ENCODE results near the gene LAMA2. TPM values are rescaled to one million over a fixed set of nuclear protein-coding genes. Genes with fewer than 3 reads are reported as not detected.

LAMA2 gene
- total RNA-seq, 4 donors from 2014 or later, result 15.1 to 27.3 (median 25.0) TPM

DNA sequence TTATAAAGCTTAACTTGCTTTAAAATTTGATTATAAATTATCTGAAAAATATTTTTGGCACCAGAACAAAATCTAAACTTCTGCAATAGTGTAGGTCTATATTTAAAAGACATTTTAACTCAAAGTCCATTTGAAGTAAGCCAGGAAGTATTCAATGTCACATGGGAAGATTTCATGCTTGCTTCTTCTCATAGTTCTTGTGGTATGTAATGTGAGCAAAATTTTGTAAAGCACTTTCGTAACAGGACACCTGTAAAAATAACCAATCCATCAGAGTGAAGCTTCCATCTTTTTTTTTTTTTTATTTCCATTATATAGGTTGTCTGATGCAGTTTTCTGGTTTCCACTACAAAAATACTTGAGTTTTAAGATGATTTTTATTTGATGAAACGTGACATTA is 386.1 kb downstream of the LAMA2 start:
- H3K4me1 ChIP-seq, result no peaks in the 10 kb centered on the region
- no peak overlapping the region for H3K4me3 ChIP-seq
- H3K27me3 ChIP-seq, result no peaks in the 10 kb centered on the region
- no peaks in the 10 kb centered on the region for H3K9me3 ChIP-seq
- DNase-seq (ENCODE audit: low spot score in 2 of 2), result no peak
- TF ChIP-seq POLR2A (IDR thresholded peaks at IDR 0.05) (no peak), EP300 (IDR thresholded peaks at IDR 0.05) (no peak), POLR2AphosphoS5 (IDR thresholded peaks at IDR 0.05) (no peak)
- TF ChIP-seq, protein P1, sequence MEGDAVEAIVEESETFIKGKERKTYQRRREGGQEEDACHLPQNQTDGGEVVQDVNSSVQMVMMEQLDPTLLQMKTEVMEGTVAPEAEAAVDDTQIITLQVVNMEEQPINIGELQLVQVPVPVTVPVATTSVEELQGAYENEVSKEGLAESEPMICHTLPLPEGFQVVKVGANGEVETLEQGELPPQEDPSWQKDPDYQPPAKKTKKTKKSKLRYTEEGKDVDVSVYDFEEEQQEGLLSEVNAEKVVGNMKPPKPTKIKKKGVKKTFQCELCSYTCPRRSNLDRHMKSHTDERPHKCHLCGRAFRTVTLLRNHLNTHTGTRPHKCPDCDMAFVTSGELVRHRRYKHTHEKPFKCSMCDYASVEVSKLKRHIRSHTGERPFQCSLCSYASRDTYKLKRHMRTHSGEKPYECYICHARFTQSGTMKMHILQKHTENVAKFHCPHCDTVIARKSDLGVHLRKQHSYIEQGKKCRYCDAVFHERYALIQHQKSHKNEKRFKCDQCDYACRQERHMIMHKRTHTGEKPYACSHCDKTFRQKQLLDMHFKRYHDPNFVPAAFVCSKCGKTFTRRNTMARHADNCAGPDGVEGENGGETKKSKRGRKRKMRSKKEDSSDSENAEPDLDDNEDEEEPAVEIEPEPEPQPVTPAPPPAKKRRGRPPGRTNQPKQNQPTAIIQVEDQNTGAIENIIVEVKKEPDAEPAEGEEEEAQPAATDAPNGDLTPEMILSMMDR (IDR thresholded peaks at IDR 0.05), result no peak
- H3K27ac ChIP-seq, result no peak overlapping the region
- no peaks in the 10 kb centered on the region for H3K36me3 ChIP-seq
- WGBS, result 94% methylated on average over 2 of the region's 2 CpGs

DNA sequence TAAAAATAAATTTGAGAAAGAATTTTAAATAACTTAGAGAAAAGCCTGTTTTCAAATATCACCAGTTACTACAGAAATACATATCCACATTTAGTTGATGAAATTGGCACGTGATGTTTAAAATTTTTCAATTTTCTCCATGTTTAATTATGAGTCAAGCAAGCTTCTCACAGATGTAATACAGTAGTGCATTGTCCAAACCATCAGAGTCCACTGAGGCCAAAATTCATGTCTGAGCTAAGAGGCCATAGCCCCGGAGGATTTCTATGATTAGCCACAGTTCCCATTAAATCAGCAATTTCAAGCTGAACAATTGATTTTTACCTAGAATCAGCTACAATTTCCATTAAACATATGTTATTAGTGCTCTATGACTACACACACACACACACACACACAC is 387.0 kb downstream of the LAMA2 start:
- no peaks in the 10 kb centered on the region for H3K36me3 ChIP-seq
- 85% methylated on average over 2 of the region's 2 CpGs for whole genome bisulfite sequencing

DNA sequence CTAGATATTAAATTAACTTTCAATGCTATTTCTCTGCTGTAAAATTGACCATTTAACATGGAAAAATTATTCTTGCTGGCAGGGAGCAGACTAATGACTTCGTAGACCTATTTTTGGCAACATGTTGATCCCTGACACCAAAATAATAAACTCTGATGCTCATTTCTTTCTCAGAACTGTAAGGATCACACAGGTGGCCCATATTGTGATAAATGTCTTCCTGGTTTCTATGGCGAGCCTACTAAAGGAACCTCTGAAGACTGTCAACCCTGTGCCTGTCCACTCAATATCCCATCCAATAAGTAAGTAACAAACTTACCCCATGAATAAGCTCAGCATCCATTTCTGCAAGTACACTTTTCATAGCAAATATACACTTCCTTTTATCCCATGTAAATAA is 387.5 kb downstream of the LAMA2 start:
- H3K9me3 ChIP-seq, result no peaks in the 10 kb centered on the region
- no peak for DNase-seq (ENCODE audit: low spot score in 2 of 2)
- no peaks in the 10 kb centered on the region for H3K27me3 ChIP-seq
- no peaks in the 10 kb centered on the region for H3K36me3 ChIP-seq
- WGBS, result 77% methylated on average over 2 of the region's 2 CpGs
- TF ChIP-seq, protein P1 (IDR thresholded peaks at IDR 0.05), result no peak
- no peak for TF ChIP-seq EP300 (IDR thresholded peaks at IDR 0.05)
- TF ChIP-seq POLR2AphosphoS5 (IDR thresholded peaks at IDR 0.05), result no peak
- no peak for TF ChIP-seq POLR2A (IDR thresholded peaks at IDR 0.05)
- no peak overlapping the region for H3K27ac ChIP-seq
- H3K4me1 ChIP-seq, result no peaks in the 10 kb centered on the region
- H3K4me3 ChIP-seq, result no peak overlapping the region

More for the DNA sequence above, 387.0 kb downstream of the LAMA2 start:
- DNase-seq (ENCODE audit: low spot score in 2 of 2), result no peak
- H3K27ac ChIP-seq, result no peak overlapping the region
- no peak overlapping the region for H3K4me3 ChIP-seq
- H3K9me3 ChIP-seq, result no peaks in the 10 kb centered on the region
- H3K4me1 ChIP-seq, result no peaks in the 10 kb centered on the region
- TF ChIP-seq, protein P1 (IDR thresholded peaks at IDR 0.05), result no peak
- TF ChIP-seq POLR2A (IDR thresholded peaks at IDR 0.05), result no peak
- no peak for TF ChIP-seq POLR2AphosphoS5 (IDR thresholded peaks at IDR 0.05)
- TF ChIP-seq EP300 (IDR thresholded peaks at IDR 0.05), result no peak
- H3K27me3 ChIP-seq, result no peaks in the 10 kb centered on the region

DNA sequence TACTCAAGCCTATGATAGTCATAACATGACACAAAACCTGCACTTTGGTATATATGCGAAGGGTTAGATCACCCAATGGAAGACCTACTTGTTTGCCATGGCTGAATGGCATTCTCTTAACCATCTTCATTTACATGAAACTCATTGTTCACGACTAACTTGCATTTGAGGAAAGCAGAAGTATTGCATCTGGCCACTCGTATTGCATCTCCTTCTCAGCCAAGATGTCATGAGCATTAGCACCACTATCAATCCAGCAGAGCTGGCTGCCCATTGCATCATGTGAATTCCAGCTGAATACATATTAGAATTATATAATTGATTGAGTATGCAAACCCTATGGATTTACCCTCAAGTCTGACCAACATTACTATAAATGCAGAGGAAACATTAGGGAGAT is 390.2 kb downstream of the LAMA2 start:
- TF ChIP-seq EP300 (IDR thresholded peaks at IDR 0.05) (no peak), POLR2AphosphoS5 (IDR thresholded peaks at IDR 0.05) (no peak), POLR2A (IDR thresholded peaks at IDR 0.05) (no peak)
- TF ChIP-seq, protein P1 (IDR thresholded peaks at IDR 0.05), result no peak
- Histone ChIP-seq H3K9me3 (no peaks in the 10 kb centered on the region), H3K4me1 (no peaks in the 10 kb centered on the region), H3K27ac (no peak overlapping the region), H3K36me3 (no peaks in the 10 kb centered on the region), H3K27me3 (no peaks in the 10 kb centered on the region), H3K4me3 (no peak overlapping the region)
- 84% methylated on average over 3 of the region's 3 CpGs for WGBS
- no peak for DNase-seq (ENCODE audit: low spot score in 2 of 2)

DNA sequence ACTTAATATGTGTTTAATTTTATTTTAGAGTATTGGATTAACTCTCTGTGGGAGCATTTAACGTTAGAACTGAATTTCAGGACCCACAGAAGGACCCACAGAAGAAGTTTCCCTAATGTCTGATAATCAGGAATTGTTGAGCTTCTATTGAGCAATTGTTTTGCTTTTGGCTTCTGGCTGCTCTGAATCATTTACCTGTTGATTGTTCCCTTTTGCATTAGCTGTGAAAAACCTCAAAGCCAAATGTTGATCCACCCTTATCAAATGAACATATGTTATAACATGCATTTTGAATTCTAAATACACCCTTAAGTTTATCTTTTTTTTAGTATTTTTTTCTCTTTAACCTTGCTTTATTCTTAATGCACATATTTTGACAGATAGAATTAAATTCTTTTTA is 393.5 kb downstream of the LAMA2 start:
- DNase-seq (ENCODE audit: low spot score in 2 of 2), result no peak
- H3K4me3 ChIP-seq, result no peak overlapping the region
- peaks cover 8% of the 10 kb centered on the region for H3K4me1 ChIP-seq
- no peaks in the 10 kb centered on the region for H3K27me3 ChIP-seq
- H3K27ac ChIP-seq, result no peak overlapping the region
- TF ChIP-seq POLR2A (IDR thresholded peaks at IDR 0.05), result no peak
- no peak for TF ChIP-seq EP300 (IDR thresholded peaks at IDR 0.05)
- TF ChIP-seq POLR2AphosphoS5 (IDR thresholded peaks at IDR 0.05), result no peak
- TF ChIP-seq, protein P1 (IDR thresholded peaks at IDR 0.05), result no peak
- 54% methylated on average over 1 of the region's 1 CpG for WGBS
- H3K36me3 ChIP-seq, result no peaks in the 10 kb centered on the region
- H3K9me3 ChIP-seq, result no peaks in the 10 kb centered on the region

All from suprapubic skin (tissue), 4 donors.